Activated T-cell treated with anti-CD3 and anti-CD28 coated beads, Interleukin-2, amount 50 U/mL, for 1 hour (primary cell): ENCODE data around the gene ELMO1.

Experiments
- DNase-seq: peaks from one replicate; pipeline ENCODE4 v3.0.0-alpha.2; 2020

Gene ELMO1

DNA sequence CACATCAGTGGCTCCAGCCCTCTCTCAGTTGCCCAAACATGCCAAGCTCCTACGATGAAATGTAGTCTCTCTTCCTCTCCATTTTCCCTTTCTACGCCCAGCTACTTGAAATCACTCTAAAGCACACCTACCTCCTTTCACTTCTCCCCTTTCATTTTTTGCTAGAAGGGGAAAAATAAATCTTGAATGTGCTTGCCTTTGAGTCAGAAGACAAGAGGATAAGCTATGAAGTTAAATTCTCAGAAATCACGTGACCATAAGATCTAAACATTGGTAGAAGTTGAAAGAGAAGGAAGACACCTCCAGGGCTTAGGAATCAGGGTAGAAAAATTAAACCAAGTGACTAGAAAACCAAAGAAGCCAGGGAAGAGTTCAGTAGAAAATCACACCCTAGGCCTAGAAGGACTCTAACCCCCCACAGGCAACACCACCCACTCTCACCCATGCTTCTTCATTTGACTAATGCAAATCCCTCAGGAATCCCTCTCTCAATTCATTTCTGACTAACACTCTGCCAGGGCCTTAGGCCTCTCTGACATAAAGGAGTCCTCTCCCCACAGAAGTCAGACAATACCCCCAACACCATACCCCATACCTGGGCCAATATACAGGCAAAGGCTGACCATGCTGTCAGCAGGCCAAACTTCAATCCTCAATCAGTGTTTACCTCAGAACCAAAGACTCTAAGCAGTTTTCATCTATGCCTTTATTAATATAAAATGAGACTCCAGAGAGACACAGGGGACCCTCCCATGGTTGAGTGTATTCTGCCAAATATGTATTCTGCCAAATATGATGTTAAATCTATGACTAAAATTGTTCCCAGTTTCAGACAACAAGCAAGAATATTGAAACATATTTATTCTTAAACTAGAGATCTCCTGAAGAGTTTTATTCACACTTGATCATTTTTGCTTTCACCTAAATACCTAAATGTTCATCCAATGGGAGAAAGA is 84.8 kb downstream of the ELMO1 start:
- no peak for DNase-seq

GRCh38 chr7:37362802-37363201 is 85.9 kb downstream of the ELMO1 start:
- no peak for DNase-seq

DNA sequence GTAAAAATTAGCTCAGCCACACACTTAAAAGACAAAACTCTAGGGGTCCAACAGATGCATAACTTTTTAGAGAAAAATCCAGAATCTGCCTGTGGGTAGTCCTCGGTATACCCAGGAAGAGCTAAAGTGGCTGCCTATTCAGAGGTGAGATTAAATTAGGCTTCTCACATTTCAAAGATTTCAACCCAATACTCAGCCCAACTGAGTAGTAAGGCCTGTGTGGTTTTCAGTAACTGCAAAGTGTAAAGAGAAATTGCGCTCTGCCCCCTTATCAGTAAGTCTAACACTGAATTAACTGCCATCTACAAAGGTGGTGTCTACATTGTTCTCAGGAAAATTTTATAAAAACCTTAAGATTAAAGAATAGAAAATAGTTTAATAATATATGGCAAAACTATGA is 88.2 kb downstream of the ELMO1 start:
- DNase-seq, result no peak

DNA sequence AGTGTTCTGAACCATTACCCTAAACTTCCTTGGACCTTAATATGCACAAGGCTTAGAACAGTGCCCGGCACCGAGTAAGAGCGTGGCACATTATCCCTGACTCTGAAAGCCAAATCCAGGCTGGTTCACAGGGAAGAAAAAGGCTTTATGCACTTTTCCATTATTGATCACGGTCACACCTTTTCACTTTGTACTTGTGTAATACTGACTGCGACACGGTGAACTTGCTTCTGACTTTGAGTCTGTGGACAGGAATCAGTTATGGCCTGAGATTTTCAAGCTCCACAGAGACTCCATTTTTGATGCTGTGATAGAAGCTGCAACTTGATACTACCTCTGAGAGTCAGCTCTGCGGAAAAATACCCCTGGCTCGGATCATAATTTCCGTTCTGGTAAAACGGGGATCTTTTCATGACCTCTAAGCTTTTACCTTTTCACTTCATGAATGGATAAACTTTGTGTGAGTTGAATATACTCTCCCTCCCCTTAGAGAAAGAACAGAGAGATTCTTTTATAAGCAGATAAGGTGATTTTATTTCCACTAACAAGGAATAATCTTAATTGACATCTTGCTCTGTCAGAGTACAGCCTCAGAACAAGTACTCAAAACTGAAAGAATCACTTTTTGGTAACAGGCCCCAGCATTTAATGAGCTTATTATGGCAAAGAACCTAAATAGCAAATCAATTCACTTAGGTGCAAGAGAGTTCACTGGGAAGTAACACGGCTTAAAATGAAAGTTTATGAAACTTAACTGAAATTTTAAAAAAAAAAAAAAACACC is 88.8 kb downstream of the ELMO1 start:
- no peak for DNase-seq

DNA sequence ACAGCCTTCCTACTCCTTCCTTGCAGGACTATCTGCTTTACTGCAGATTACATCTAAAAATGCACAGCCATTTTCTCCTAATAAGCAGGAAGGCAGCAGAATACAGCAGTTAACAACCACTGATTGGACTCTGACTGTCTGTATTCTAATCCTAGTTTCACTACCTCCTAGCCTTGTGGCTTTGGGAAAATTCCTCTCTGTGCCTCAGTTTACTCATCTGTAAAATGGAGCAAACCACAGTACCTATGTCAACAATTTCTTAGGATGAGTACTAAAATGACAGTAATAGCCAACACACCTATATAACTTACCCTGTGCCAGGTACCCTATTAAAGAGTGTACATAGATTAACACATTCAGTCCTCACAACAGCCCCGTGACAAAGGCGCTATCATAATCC is 89.5 kb downstream of the ELMO1 start:
- no peak for DNase-seq

GRCh38 chr7:37357637-37357996 is 91.0 kb downstream of the ELMO1 start:
- no peak for DNase-seq

DNA sequence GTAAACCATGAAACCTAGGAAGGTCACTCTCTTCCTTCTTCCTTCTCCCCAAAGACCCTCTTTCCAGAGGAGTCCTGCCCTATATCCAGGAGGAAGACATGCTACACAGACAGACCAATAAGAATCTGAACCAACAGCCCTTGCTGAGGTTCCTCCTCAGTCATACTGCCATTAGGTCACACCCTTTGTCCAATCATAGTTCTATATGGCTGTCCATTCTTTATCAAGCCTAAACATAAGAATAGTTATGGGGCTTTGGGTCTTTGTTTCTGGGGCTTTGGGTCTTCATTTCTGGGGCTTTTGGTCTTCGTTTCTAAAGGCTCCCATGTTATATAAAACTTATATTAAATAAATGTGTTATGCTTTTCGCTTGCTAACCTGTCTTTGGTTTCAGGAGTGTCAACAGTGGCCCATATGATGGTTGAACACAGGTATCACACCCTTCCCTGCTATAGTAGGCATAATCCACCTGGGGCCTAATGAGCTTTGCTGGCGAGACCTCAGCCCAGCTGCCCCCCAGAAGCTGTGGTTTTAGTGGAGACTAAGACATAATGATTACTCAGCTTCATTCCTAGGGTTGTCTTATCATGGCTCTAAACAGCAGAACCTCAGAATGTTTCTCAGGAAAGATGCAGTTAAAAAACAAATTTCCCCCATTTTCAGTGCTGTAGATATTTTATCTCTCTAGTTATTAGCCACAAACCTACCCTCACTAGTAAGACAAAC is 91.6 kb downstream of the ELMO1 start:
- no peak for DNase-seq

DNA sequence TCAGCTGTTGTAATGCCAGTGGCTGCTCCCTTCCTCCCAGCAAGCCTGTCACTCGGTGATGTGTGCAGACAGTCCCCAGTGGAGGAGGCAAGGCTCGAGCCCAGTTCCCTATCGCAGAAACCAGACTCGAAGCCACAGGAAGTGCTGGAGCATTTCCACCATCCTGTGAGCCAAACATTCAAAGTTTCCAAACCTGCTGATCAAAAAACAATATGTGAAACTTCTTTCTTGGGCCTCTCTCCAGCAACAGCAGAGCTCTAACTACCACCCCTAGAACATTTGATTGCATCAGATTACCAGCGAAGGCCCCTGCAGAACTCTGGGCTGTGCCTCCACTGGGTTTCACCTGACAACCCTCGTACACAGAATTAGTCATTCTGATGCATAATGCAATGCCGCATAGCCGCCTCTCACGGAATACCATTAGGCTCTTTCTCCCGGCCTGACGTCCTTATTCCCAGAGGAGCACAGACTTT is 94.0 kb downstream of the ELMO1 start:
- peak; percentile 47 for DNase-seq

DNA sequence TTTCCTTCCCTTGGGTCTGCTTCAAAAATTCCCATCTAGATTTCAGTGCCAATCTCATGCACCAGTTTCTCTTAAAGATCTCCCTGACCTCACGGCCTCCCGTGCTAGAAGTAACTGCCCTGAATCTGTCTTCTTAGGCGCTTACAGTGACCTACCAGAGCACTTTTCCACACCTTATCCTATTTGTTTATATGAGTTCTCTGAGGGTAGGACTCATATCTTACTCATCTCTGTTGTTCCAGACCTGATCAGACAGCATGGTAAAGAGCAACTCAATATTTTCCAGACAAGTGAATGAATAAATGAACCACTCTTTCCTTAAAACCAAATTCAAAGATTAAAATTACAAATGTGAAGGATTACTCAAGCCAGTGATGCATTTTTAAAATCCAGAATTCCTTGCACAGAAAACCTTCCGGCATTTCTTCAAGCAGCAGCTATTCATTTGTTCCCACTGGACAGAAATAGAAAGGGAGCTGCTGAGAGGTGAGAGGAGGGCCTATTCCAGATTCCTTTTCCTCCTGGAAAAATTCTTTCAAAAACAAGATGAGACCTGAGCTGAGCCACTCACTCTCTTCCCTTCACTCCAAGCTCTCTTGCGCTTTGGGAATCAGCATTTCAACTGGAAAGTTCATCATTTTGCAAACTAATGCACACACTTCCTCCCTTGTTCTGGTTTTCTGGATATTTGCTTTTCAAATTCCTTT is 94.6 kb downstream of the ELMO1 start:
- no peak for DNase-seq

DNA sequence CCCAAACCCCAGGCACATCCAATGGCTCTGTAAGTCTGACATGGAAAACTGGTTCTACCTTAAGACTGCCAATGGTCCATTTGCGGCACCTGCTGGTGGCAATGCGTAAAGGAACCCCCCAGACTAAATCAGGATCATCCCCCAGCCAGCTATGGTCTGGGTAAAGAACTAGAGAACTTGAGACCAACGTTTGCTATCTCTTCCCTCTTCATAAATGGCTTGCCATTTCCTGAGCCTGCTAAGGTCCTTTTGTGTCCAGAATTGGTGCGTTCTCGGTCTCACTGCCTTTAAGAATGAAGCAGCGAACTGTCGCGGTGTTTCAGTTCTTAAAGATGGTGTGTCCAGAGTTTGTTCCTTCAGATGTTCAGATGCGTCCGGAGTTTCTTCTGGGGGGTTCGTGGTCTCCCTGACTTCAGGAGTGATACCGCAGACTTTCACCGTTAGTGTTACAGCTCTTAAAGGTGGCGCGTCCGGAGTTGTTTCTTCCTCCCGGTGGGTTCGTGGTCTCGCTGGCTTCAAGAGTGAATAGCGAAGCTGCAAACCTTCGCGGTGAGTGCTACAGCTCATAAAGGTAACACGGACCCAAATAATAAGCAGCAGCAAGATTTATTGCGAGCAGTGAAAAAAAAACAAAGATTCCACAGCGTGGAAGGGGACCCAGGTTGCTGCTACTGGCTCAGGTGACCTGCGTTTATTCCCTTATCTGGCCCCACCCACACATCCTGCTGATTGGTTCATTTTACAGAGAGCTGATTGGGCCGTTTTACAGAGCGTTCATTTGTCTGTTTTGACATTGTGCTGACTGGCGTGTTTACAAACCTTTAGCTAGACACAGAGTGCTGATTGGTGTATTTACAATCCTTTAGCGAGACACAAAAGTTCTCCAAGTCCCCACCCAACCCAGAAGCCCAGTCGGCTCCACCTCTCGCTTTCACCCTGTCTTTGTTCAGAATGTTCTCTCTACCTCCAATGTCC is 95.4 kb downstream of the ELMO1 start:
- peak; percentile 72 for DNase-seq

DNA sequence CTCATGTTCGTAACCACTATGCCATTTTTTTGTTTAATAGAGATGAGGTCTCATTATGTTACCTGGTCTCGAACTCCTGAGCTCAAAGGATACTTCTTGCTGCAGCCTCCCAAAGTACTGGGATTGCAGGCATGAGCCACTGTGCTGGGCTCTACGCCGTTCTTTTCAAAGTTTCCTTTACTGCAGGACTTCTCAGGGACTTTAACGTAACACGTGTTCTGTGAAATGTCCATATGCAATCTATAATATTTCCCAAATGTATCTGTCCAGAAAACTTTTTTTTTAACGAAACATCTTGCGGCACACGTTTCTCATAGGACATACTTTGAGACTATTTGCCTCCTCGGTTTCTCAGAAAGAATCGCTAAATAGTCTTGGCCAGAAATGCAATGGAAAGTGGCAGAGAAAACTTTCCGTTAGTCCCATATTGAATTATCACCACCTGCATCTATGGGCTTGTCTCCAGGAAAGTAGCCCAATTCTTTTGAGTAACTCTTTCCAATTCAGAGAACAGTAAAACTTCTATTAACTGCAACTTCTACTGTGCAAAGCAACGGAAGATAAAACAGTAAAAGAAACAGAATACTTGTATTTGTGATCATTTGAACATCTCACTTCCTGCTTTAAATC is 96.3 kb downstream of the ELMO1 start:
- no peak for DNase-seq

GRCh38 chr7:37351716-37352115 is 96.9 kb downstream of the ELMO1 start:
- DNase-seq, result no peak

GRCh38 chr7:37349979-37350590 is 98.6 kb downstream of the ELMO1 start:
- no peak for DNase-seq

GRCh38 chr7:37348982-37349381 is 99.7 kb downstream of the ELMO1 start:
- no peak for DNase-seq

- DNase-seq, result no peak
Measured at GRCh38 chr7:37346761-37347160, 101.9 kb downstream of the ELMO1 start.

DNA sequence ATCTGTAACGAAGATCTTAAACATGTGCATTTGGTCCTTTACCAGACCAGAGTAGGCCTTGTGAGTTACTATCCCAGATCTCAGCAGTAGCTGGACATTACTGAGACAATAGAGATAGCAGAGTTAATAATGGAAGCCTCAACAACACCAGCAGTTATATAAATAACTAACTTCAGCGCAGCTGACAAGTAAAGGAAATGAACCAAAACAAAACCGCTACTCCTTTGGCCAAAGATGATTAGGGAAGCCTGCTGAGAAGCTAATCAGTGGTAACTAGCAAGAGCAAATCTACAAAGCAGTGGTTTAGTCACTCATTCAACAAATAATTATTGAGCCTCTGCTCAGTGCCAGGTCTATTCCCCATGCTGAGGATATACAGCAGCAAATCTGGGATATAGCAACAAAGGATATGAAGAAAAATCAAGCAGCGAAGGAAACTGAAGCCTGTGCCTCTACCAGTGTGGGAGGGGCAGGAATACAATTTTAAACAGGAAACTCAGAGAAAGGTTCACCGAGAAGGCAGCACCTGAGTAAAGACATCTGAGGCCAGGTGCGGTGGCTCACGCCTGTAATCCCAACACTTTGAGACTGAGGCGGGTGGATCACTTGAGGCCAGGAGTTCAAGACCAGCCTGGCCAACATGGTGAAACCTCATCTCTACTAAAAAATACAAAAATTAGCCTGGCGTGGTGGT is 103.6 kb downstream of the ELMO1 start:
- DNase-seq, result no peak

- peak; percentile 76 for DNase-seq
Measured at GRCh38 chr7:37342688-37343471, 105.8 kb downstream of the ELMO1 start.

- no peak for DNase-seq
Measured at GRCh38 chr7:37342176-37342687, 106.4 kb downstream of the ELMO1 start.
